COR-L47 (cell line): Measurements from ENCODE around the gene F5.
A peak's percentile ranks its signal among the peaks of the same experiment; 100 is the strongest.
"Not testable (repeated sequence)": the region's sequence is repeated elsewhere in the genome, so short reads cannot be mapped to it uniquely, and the experiment has no call there.

Experiments used
- DNase-seq: peaks from one replicate; lab custom pipeline; 2025; lab: John Stamatoyannopoulos, UW

The F5 gene

GRCh38 chr1:169538998-169539871 lies 47.0 kb downstream of the F5 start:
- DNase-seq: no peak

GRCh38 chr1:169534653-169535052 lies 51.6 kb downstream of the F5 start:
- no peak for DNase-seq

DNA sequence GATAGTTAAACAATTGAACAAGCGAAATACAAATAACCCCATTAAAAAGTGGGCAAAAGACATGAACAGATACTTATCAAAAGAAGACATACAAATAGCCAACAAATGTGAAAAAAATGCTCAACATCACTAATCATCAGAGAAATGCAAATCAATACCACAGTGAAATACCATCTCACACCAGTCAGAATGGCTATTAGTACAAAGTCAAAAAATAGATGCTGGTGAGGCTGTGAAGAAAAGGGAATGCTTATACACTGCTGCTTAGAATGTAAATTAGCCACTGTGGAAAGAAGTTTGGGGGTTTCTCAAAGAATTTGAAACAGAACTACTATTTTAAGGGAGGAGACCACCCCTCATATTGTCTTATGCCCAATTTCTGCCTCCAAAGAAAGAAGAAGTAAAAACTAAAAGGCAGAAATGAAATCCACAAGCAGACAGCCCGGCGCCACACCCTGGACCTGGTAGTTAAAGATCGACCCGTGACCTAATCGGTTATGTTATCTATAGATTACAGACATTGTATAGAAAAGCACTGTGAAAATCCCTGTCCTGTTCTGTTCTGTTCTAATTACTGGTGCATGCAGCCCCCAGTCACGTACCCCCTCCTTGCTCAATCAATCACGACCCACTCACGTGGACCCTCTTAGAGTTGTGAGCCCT lies 52.6 kb downstream of the F5 start:
- DNase-seq: not testable (repeated sequence)

- no peak for DNase-seq
Observed at GRCh38 chr1:169530448-169530847, 55.8 kb downstream of the F5 start.

DNA sequence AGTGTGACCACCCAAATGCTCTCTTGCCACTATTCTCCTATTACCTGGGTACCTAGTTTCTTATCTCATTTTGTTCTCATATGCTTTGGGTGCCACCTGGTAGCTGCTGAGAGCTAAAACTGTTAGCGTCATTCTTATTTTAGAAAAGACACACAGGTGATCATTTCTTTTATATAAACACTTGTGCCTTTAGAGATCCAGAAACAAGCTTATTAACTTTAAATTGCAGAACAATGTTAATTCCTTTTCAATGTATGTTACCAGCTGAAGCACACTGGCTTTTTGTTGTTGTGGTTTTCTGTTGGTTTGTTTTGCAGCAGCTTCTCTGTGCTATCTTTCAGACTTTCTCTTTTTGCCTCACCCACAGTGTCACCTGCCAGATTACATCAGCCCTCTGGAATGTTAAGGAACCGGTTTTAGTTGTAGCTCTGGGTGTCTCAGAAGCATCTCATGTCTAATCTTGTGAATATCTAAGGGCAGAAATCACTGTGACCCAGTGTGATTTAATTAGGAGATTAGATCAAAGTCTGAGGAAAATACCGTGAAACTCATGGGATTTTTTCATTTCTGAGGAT lies 57.1 kb downstream of the F5 start:
- no peak for DNase-seq

- no peak for DNase-seq
Observed at GRCh38 chr1:169528215-169529067, 57.8 kb downstream of the F5 start.

DNA sequence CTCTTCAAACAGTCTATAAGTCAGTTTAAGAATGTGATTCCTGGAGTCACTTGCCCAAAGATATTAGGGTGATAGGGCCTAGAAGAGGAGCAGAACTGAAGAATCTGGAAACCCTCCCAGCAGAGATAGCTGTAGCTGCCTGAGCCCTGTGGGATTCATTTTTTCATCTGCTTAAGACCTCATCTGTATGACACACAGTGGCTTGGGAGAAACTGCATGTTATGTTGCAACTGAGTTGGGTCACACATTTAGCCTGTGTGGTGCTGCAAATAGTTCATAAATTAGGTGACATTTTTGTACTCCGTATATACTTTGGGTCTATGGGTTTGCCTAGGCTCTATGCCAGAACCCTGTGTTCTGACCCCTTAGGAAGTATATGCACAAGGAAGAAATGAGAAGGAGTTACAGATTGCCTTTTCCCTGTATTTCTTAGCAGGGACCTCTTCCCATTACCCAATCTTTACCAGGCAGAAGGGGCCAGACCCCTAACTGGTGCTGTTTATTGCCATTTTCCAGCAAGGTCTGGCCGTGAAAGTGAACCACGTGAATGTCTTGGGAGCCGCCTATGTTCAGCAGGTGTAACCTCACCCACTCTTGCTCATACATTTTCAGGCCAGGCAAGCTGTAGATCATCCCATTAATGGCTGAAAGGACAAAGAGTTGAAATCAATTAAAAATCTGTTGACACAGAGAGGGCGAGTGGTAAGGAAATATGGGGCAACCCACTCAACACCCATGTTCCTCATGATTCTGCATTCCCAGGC lies 58.6 kb downstream of the F5 start:
- DNase-seq: no peak

DNA sequence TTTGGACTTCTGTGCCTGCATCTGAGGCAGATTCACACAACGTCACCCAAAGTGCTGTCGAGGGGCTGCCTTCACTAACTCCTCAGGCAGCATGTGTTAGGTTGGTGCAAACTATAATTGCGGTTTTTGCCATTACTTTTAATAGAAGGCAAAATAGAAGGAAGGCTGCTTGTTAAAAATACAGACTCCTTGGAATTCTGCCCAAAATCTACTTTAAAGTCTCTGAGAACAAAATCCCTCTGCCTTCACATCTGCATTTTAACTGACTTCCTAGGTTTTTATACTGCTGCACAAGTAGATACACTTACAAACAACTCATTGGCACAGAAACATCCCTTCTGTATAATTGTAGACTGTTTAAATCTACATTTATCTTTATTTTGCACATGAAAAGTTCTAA lies 59.3 kb downstream of the F5 start:
- DNase-seq: no peak

- no peak for DNase-seq
Observed at GRCh38 chr1:169526120-169526832, 60.0 kb downstream of the F5 start.

- DNase-seq: no peak
Observed at GRCh38 chr1:169525391-169525790, 60.9 kb downstream of the F5 start.

DNA sequence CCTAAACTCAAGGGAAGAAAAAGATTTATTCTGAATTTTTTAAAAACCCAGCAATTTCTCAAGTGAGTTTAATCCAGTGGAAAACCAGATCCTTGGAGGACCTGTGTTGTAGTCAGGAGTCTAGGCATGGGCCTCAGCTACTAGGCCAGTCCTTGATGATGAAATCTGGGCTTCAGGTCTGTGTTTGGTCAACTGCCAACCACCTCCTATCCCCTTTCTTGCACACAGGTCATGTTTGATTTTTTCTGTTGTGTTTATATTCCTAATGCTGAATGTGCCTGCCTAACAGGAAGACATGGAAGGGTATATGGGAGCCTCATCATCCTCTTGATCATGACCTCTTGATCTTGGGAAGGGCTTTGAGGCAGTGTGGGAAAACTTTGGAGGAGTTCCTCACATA lies 62.4 kb downstream of the F5 start:
- DNase-seq: no peak

DNA sequence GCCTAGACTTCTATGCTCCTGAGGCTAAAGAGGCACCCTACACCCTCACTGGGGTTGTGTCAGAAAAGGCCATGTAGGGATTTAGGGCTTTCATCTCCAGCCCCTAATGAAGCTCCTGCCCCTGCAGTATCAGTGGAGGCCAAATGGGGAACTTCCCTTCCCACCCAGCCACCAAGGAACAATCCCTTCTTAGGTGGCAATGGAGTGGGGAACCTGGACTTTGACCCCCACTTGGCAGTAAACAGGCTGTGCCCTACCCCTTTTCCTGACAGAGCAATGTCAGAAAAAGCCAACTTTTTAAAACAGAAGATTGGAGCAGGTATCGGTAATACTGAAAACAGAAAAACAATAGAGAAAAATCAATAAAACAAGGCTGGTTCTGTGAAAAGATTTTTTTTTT lies 65.1 kb downstream of the F5 start:
- no peak for DNase-seq

DNA sequence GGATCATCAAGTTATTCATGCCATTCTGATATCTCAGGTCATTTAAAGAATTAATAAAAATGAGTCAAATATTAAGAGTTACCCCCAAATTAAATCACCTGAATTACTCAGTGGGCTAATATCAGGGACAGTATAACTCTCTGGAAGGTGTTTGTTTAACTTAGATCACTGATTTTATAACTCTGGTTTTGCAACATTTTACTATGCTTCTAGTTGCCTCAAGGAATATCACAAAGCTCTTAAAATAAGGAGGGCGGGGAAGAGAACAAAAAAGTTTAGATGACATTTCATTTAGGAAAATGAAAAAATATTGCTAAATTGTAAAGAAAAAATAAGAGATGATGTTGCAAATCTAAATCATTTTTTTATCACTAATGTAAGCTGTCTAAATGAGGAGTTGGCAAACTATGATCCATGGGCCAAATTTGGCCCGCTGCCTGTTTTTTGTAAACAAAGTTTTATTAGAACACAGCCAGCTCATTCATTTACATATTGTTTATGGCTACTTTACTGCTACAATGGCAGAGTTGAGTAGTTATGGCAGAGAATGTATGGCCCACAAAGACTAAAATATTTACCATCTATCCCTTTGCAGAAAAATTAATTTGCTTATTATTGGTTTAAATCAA lies 68.6 kb downstream of the F5 start:
- no peak for DNase-seq

GRCh38 chr1:169515641-169516040 lies 70.6 kb downstream of the F5 start:
- no peak for DNase-seq

DNA sequence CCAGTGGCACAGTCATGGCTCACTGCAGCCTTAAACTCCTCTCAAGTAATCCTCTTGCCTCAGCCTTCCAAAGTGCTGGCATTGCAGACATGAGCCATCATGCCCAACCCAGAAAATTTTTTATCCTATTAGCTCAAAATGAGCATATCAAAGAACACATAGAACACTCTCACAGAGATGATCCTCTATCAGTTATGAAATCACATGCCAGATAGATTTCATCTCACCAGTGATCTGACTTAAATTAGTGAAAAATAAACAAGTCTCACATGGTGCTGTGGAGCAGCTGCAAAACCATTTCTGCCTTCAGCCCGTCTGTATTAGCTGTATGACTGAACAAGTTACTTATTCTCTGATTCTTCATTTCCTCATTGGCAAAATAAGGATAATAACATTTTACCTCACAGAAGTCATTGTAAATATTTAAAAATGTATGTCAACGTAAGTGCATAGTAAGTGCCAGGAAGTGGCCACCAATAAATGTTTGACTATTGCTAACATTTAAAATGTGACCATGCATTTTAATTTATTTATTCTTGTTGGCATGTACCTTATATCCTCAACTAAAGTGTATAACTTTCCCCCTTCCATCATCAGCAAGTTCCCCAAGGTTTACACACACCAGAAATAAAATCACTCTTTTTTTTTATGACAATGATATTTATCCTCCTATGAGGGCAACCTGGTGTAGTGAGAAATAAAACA lies 71.6 kb downstream of the F5 start:
- no peak for DNase-seq

DNA sequence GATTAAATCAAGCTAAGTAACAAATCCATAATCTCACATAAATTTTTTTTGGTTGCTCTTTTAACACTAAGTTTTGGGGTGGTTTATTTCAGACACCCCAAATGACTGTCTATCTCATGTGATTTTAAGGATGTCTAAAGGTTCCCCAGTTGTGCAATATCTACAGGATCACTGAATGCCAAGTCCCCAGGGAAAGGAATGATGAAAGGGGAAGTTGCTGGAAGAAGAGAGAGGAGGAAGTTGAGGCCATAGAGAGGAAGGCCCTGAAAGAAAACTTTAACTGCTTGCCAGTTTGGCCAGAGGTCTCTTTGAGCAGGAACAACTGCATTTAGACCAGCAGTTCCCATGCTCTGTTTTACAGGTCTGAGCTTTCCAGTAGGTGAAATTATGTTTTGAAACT lies 73.1 kb downstream of the F5 start:
- DNase-seq: no peak

- DNase-seq: no peak
Observed at GRCh38 chr1:169511316-169512005, 74.8 kb downstream of the F5 start.

DNA sequence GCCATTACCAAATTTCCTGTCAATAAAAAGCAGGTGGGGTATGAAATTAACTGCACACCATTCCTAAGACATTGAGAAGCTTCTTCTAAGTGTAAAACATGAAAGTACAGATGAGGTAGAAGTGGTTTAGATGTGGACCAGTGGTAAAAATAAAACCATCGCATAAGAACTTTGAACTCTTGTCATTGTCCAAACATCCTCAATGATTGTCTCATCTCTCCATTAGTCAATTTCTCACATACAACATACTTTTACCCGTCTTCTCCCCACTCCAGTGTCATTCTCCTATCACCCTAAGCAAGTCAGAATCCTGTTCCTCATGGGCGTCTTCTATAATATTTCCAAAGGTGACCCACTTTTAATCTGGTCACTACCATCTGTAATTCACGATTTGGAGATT lies 76.2 kb downstream of the F5 start:
- DNase-seq: no peak

- DNase-seq: peak; percentile 82
Observed at GRCh38 chr1:169509354-169509753, 76.9 kb downstream of the F5 start.
